GM12878 (cell line): ENCODE results near the gene SPEG. TPM values are rescaled to one million over a fixed set of nuclear protein-coding genes. Genes with fewer than 3 reads are reported as not detected.

Source experiments
- ASH2L ChIP-seq: fragments of 300-600, 200-600 bp; sonication (generic); IDR thresholded peaks from 2 replicates; pipeline ENCODE4 v1.6.1; 2017; ENCODE audit warnings: low read depth, mild to moderate bottlenecking, borderline replicate concordance
- BACH1 ChIP-seq: fragments of 450-650 bp; IDR thresholded peaks from 2 replicates; pipeline ENCODE4 v1.6.1; 2017; ENCODE audit warnings: mild to moderate bottlenecking, borderline replicate concordance
- BMI1 ChIP-seq: fragments of 450-650 bp; IDR thresholded peaks from 2 replicates; pipeline ENCODE4 v1.6.1; 2016; ENCODE audit warnings: mild to moderate bottlenecking, moderate library complexity, borderline replicate concordance
- CEBPZ ChIP-seq: fragments of 150-350 bp; IDR thresholded peaks from 2 replicates; pipeline ENCODE4 v1.6.1; 2016; ENCODE audit warnings: low read depth, low read length
- CREB1 ChIP-seq: IDR thresholded peaks from 2 replicates; pipeline ENCODE4 v1.6.1; 2012; ENCODE audit warnings: low read depth, mild to moderate bottlenecking, inconsistent platforms
- EED ChIP-seq: sonication (generic); IDR thresholded peaks from 2 replicates; pipeline ENCODE4 v1.6.1; 2016; ENCODE audit warnings: antibody characterized with exemption, low read depth
- EGR1 ChIP-seq, 2 experiments: IDR thresholded peaks; 1 replicate in 1 of 2; 2 replicates in 1 of 2; pipeline ENCODE4 v1.6.1; 2011 to 2012; ENCODE audit warnings: low read depth in 2 of 2, low read length in 2 of 2, borderline replicate concordance in 1 of 2, mild to moderate bottlenecking in 1 of 2, moderate library complexity in 1 of 2
- EP300 ChIP-seq, 2 experiments: fragments of 150-350 bp in 1 of 2; IDR thresholded peaks; 2 replicates each; pipeline ENCODE4 v1.6.1; 2011 to 2012; ENCODE audit warnings: low read depth in 2 of 2, low read length in 2 of 2, borderline replicate concordance in 1 of 2, improper control_type of control experiment in 1 of 2, inconsistent platforms in 1 of 2; ENCODE audit not compliant: control insufficient read depth in 1 of 2
- ETV6 ChIP-seq, 2 experiments: fragments of 450-650 bp in 1 of 2; IDR thresholded peaks in 1 of 2; conservative IDR thresholded peaks in 1 of 2; 2 replicates each; pipeline ENCODE4 v1.6.1; 2014; ENCODE audit warnings: antibody characterized with exemption in 1 of 2, borderline replicate concordance in 1 of 2, low read depth in 1 of 2, mild to moderate bottlenecking in 1 of 2, moderate library complexity in 1 of 2
- GATAD2B ChIP-seq: fragments of 450-650 bp; conservative IDR thresholded peaks from 2 replicates; pipeline ENCODE4 v1.6.1; 2017; ENCODE audit warnings: low read depth, mild to moderate bottlenecking, moderate library complexity
- IRF3 ChIP-seq: fragments of 450-650 bp; IDR thresholded peaks from 2 replicates; pipeline ENCODE4 v1.6.1; 2014; ENCODE audit warnings: mild to moderate bottlenecking
- NR2C1 ChIP-seq: fragments of 450-650 bp; IDR thresholded peaks from 2 replicates; pipeline ENCODE4 v1.6.1; 2017; ENCODE audit warnings: antibody characterized with exemption, mild to moderate bottlenecking, moderate library complexity
- RELA ChIP-seq: fragments of 450-650 bp; IDR thresholded peaks from 2 replicates; pipeline ENCODE4 v1.8.0; 2014; ENCODE audit warnings: borderline replicate concordance; ENCODE audit not compliant: partially characterized antibody
- RFX5 ChIP-seq: IDR thresholded peaks from 2 replicates; pipeline ENCODE4 v1.6.1; 2011; ENCODE audit warnings: low read depth, low read length, improper control_type of control experiment
- STAT1 ChIP-seq: fragments of 450-650 bp; conservative IDR thresholded peaks from 2 replicates; pipeline ENCODE4 v1.6.1; 2014; ENCODE audit warnings: antibody characterized with exemption, mild to moderate bottlenecking
- TCF3 ChIP-seq: IDR thresholded peaks from 2 replicates; pipeline ENCODE4 v1.6.1; 2012; ENCODE audit warnings: low read depth, mild to moderate bottlenecking, low read length, borderline replicate concordance; ENCODE audit not compliant: insufficient read depth
- TCF7 ChIP-seq: IDR thresholded peaks from 2 replicates; pipeline ENCODE4 v1.6.1; 2014; ENCODE audit warnings: antibody characterized with exemption, borderline replicate concordance
- ZNF24 ChIP-seq: fragments of 450-650 bp; IDR thresholded peaks from 2 replicates; pipeline ENCODE4 v1.6.1; 2017; ENCODE audit warnings: antibody characterized with exemption, mild to moderate bottlenecking
- ZNF384 ChIP-seq: IDR thresholded peaks from 2 replicates; pipeline ENCODE4 v1.6.1; 2012; ENCODE audit warnings: low read depth, mild to moderate bottlenecking, low read length, improper control_type of control experiment, borderline replicate concordance
- polyA plus RNA-seq, 11 experiments: library from polyadenylated mRNA; depleted of rRNA in 4 of 11; unstranded in 6 of 11; stranded (reverse) in 5 of 11; fragments of >200 nt; fragmentation: Nextera tagmentation in 4 of 11; fragmentation: Illumina TruSeq in 1 of 11; extraction: Ambion mirVana in 4 of 11; extraction: Trizol in 1 of 11; gene quantifications; 1 replicate in 1 of 11; 2 replicates in 10 of 11; pipeline versions ENCODE4 v1.2.1 to v1.2.3, GENCODE V29; 2011 to 2016; ENCODE audit warnings: inconsistent platforms in 2 of 11, missing spikeins in 2 of 11, low read depth in 1 of 11
- total RNA-seq, 4 experiments: library from RNA; depleted of rRNA in 3 of 4; stranded (reverse); fragments of >200 nt in 3 of 4; fragmentation: Illumina TruSeq in 1 of 4; extraction: Trizol in 1 of 4; gene quantifications; 2 replicates each; pipeline versions ENCODE4 v1.2.1 to v1.2.3, GENCODE V29; 2013 to 2021
- TF ChIP-seq, protein P1 (sequence below): IDR thresholded peaks from 2 replicates; pipeline ENCODE4 v1.6.1; 2012; ENCODE audit warnings: improper control_type of control experiment, low read depth, low read length; ENCODE audit not compliant: insufficient replicate concordance

The SPEG gene
- total and polyA plus RNA-seq, 10 of the 15 experiments (the other 5 are each of a cell fraction or from before 2014, with no cell fraction given): 0.03 to 0.28 TPM; not detected in 8

- TF ChIP-seq, protein P1, sequence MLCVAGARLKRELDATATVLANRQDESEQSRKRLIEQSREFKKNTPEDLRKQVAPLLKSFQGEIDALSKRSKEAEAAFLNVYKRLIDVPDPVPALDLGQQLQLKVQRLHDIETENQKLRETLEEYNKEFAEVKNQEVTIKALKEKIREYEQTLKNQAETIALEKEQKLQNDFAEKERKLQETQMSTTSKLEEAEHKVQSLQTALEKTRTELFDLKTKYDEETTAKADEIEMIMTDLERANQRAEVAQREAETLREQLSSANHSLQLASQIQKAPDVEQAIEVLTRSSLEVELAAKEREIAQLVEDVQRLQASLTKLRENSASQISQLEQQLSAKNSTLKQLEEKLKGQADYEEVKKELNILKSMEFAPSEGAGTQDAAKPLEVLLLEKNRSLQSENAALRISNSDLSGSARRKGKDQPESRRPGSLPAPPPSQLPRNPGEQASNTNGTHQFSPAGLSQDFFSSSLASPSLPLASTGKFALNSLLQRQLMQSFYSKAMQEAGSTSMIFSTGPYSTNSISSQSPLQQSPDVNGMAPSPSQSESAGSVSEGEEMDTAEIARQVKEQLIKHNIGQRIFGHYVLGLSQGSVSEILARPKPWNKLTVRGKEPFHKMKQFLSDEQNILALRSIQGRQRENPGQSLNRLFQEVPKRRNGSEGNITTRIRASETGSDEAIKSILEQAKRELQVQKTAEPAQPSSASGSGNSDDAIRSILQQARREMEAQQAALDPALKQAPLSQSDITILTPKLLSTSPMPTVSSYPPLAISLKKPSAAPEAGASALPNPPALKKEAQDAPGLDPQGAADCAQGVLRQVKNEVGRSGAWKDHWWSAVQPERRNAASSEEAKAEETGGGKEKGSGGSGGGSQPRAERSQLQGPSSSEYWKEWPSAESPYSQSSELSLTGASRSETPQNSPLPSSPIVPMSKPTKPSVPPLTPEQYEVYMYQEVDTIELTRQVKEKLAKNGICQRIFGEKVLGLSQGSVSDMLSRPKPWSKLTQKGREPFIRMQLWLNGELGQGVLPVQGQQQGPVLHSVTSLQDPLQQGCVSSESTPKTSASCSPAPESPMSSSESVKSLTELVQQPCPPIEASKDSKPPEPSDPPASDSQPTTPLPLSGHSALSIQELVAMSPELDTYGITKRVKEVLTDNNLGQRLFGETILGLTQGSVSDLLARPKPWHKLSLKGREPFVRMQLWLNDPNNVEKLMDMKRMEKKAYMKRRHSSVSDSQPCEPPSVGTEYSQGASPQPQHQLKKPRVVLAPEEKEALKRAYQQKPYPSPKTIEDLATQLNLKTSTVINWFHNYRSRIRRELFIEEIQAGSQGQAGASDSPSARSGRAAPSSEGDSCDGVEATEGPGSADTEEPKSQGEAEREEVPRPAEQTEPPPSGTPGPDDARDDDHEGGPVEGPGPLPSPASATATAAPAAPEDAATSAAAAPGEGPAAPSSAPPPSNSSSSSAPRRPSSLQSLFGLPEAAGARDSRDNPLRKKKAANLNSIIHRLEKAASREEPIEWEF: no peak
- TF ChIP-seq NR2C1 (peak; percentile 60), EED (no peak), ZNF384 (no peak), RELA (no peak), CREB1 (peak; percentile 87), GATAD2B (no peak), EGR1 (IDR thresholded peaks at IDR 0.05; ENCODE audit: borderline replicate concordance in 1 of 2, low read depth in 2 of 2, low read length in 2 of 2) (no peak), IRF3 (no peak), RFX5 (no peak), TCF7 (no peak), ETV6 (conservative IDR thresholded peaks at IDR 0.05 in 1 of 2, IDR thresholded peaks at IDR 0.05 in 1 of 2; ENCODE audit: borderline replicate concordance in 1 of 2, low read depth in 1 of 2) (no peak), STAT1 (no peak), ZNF24 (no peak), BMI1 (no peak), CEBPZ (no peak), BACH1 (no peak), EP300 (IDR thresholded peaks at IDR 0.05; ENCODE audit: borderline replicate concordance in 1 of 2, control insufficient read depth in 1 of 2, low read depth in 2 of 2, low read length in 2 of 2) (0 out of 4 replicates have a peak, but pooled peaks of 1 of the 2 experiments have one; percentile 7), ASH2L (0 out of 2 replicates have a peak, but pooled peaks have one; percentile 33), TCF3 (no peak)
Measured at GRCh38 chr2:219498280-219499057, 63.8 kb downstream of the SPEG start, which contains the start of gene GMPPA (continued).
